Peyer's patch (tissue), 4 donors: ENCODE data around the gene SURF4. TPM values are rescaled to one million over a fixed set of nuclear protein-coding genes. Genes with fewer than 3 reads are reported as not detected.

Experiments used
- DNase-seq, 3 donors: peaks; one replicate each; pipeline ENCODE4 v3.0.0-alpha.2; 2017 to 2019
- H3K27ac ChIP-seq, 4 donors: fragments of 200-600 bp; sonication (generic); one replicate each; pipeline ENCODE4 v1.5.1; 2016 to 2019
- H3K27me3 ChIP-seq, 2 donors: fragments of 200-600 bp; sonication (generic); one replicate each; pipeline ENCODE4 v1.5.1; 2019
- H3K36me3 ChIP-seq, 3 donors: fragments of 200-600 bp; sonication (generic); one replicate each; pipeline ENCODE4 v1.5.1; 2016 to 2019
- H3K4me1 ChIP-seq, 4 donors: fragments of 200-600 bp; sonication (generic); one replicate each; pipeline ENCODE4 v1.5.1; 2016 to 2019
- H3K4me3 ChIP-seq, 4 donors: fragments of 200-600 bp; sonication (generic); 1 replicate in 3 of 4; 2 replicates in 1 of 4; pipeline ENCODE4 v1.5.1; 2016 to 2019; ENCODE audit warnings: mild to moderate bottlenecking in 1 of 4
- H3K9me3 ChIP-seq, 4 donors: fragments of 200-600 bp; sonication (generic); one replicate each; pipeline ENCODE4 v1.5.1; 2016 to 2019; ENCODE audit warnings: mild to moderate bottlenecking in 1 of 4
- CTCF ChIP-seq, 6 experiments: fragments of 450-650 bp in 4 of 6; fragments of 200-600 bp in 2 of 6; sonication (generic) in 1 of 6; IDR thresholded peaks; one replicate each; pipeline ENCODE4 v1.5.1; 2017 to 2019; ENCODE audit warnings: antibody characterized with exemption in 6 of 6, mild to moderate bottlenecking in 3 of 6, moderate library complexity in 1 of 6
- POLR2A ChIP-seq, 2 donors: fragments of 450-650 bp; IDR thresholded peaks; one replicate each; pipeline ENCODE4 v1.5.1; 2017; ENCODE audit warnings: antibody characterized with exemption in 2 of 2, mild to moderate bottlenecking in 2 of 2, moderate library complexity in 2 of 2
- total RNA-seq, 4 donors: library from RNA; depleted of rRNA; stranded (reverse); fragments of >200 nt; gene quantifications; one replicate each; pipeline ENCODE4 v1.1.0, GENCODE V29; 2016

SURF4 gene
- total RNA-seq, 4 donors from 2014 or later, result 56.9 to 281 (median 225) TPM

GRCh38 chr9:133387680-133388079 lies 11.8 kb upstream of the SURF4 start:
- Histone ChIP-seq H3K36me3 (no peaks in the 10 kb centered on the region), H3K27ac (no peak overlapping the region), H3K27me3 (no peaks in the 10 kb centered on the region), H3K9me3 (no peaks in the 10 kb centered on the region), H3K4me1 (no peaks in the 10 kb centered on the region), H3K4me3 (no peak overlapping the region)
- no peak for DNase-seq
- TF ChIP-seq CTCF (IDR thresholded peaks at IDR 0.05) (no peak), POLR2A (IDR thresholded peaks at IDR 0.05) (no peak)

- no peak for DNase-seq
- Histone ChIP-seq H3K36me3 (no peaks in the 10 kb centered on the region), H3K9me3 (no peaks in the 10 kb centered on the region), H3K27ac (no peak overlapping the region), H3K4me1 (no peaks in the 10 kb centered on the region), H3K27me3 (no peaks in the 10 kb centered on the region), H3K4me3 (no peak overlapping the region)
- no peak for TF ChIP-seq POLR2A (IDR thresholded peaks at IDR 0.05)
- no peak for TF ChIP-seq CTCF (IDR thresholded peaks at IDR 0.05)
Measured at GRCh38 chr9:133386338-133386737, 10.5 kb upstream of the SURF4 start.

- no peak for DNase-seq
- Histone ChIP-seq H3K9me3 (no peaks in the 10 kb centered on the region), H3K27ac (no peak overlapping the region), H3K36me3 (no peaks in the 10 kb centered on the region), H3K4me1 (no peaks in the 10 kb centered on the region), H3K27me3 (no peaks in the 10 kb centered on the region), H3K4me3 (no peak overlapping the region)
- TF ChIP-seq CTCF (IDR thresholded peaks at IDR 0.05), result no peak
- TF ChIP-seq POLR2A (IDR thresholded peaks at IDR 0.05), result no peak
Measured at GRCh38 chr9:133385452-133385851, 9.6 kb upstream of the SURF4 start.

- Histone ChIP-seq H3K9me3 (no peaks in the 10 kb centered on the region), H3K4me3 (no peak overlapping the region), H3K4me1 (no peaks in the 10 kb centered on the region), H3K27ac (no peak overlapping the region), H3K27me3 (no peaks in the 10 kb centered on the region), H3K36me3 (no peaks in the 10 kb centered on the region)
- no peak for DNase-seq
- TF ChIP-seq CTCF (IDR thresholded peaks at IDR 0.05) (no peak), POLR2A (IDR thresholded peaks at IDR 0.05) (no peak)
Measured at GRCh38 chr9:133384736-133385321, 9.0 kb upstream of the SURF4 start.

- TF ChIP-seq POLR2A (IDR thresholded peaks at IDR 0.05), result no peak
- TF ChIP-seq CTCF (IDR thresholded peaks at IDR 0.05), result no peak
- no peaks in the 10 kb centered on the region for H3K9me3 ChIP-seq
- no peaks in the 10 kb centered on the region for H3K4me1 ChIP-seq
- H3K27me3 ChIP-seq, result no peaks in the 10 kb centered on the region
- H3K36me3 ChIP-seq, result no peaks in the 10 kb centered on the region
- DNase-seq, result no peak
- no peak overlapping the region for H3K4me3 ChIP-seq
- no peak overlapping the region for H3K27ac ChIP-seq
Measured at GRCh38 chr9:133383438-133383837, 7.6 kb upstream of the SURF4 start.
